Measurements from ENCODE around the gene NR2F6.

NR2F6 gene

GRCh38 chr19:17210296-17210695, 35.4 kb downstream of the NR2F6 start:
- H3K27ac ChIP-seq: no peak overlapping the region
- no peak for TF ChIP-seq CTCF (conservative IDR thresholded peaks at IDR 0.05)
- no peak for TF ChIP-seq ZFX (IDR thresholded peaks at IDR 0.05)

- H3K27ac ChIP-seq: no peak overlapping the region
- no peak for TF ChIP-seq CTCF (conservative IDR thresholded peaks at IDR 0.05)
- TF ChIP-seq ZFX (IDR thresholded peaks at IDR 0.05): no peak
Observed at GRCh38 chr19:17209126-17210036, 36.3 kb downstream of the NR2F6 start.

- no peak overlapping the region for H3K27ac ChIP-seq
Observed at GRCh38 chr19:17206736-17207581, 38.8 kb downstream of the NR2F6 start.

GRCh38 chr19:17205237-17206140, 40.2 kb downstream of the NR2F6 start:
- TF ChIP-seq CTCF (conservative IDR thresholded peaks at IDR 0.05): peak; percentile 82
- no peak for TF ChIP-seq ZFX (IDR thresholded peaks at IDR 0.05)
- H3K27ac ChIP-seq: no peak overlapping the region

More at GRCh38 chr19:17206736-17207581, 38.8 kb downstream of the NR2F6 start:
- TF ChIP-seq CTCF (conservative IDR thresholded peaks at IDR 0.05) (no peak), ZFX (IDR thresholded peaks at IDR 0.05) (no peak)

- TF ChIP-seq ZFX (IDR thresholded peaks at IDR 0.05) (no peak), CTCF (conservative IDR thresholded peaks at IDR 0.05) (no peak)
Observed at GRCh38 chr19:17202713-17203112, 43.0 kb downstream of the NR2F6 start.

GRCh38 chr19:17202249-17202648, 43.5 kb downstream of the NR2F6 start:
- TF ChIP-seq CTCF (conservative IDR thresholded peaks at IDR 0.05): no peak
- no peak for TF ChIP-seq ZFX (IDR thresholded peaks at IDR 0.05)
- no peak overlapping the region for H3K27ac ChIP-seq

More at GRCh38 chr19:17202713-17203112, 43.0 kb downstream of the NR2F6 start:
- no peak overlapping the region for H3K27ac ChIP-seq

Data from C4-2B (cell line).